HL-60 (cell line): ENCODE measurements around the gene EFHC1.

ENCODE experiments used
- DNase-seq, 2 experiments: peaks; one replicate each; pipeline ENCODE4 v3.0.0-alpha.2; 2010 to 2020; ENCODE audit warnings: low read depth in 1 of 2, low spot score in 1 of 2
- H3K27ac ChIP-seq: fragments of 250-450 bp; sonication (Bioruptor Pico); replicated peaks from 2 replicates; pipeline ENCODE4 v1.5.1; 2020; ENCODE audit warnings: mild to moderate bottlenecking, moderate library complexity
- H3K27me3 ChIP-seq: fragments of 250-450 bp; sonication (Bioruptor Pico); 2 replicates; pipeline ENCODE4 v1.5.1; 2021; ENCODE audit warnings: mild to moderate bottlenecking, moderate library complexity; ENCODE audit not compliant: insufficient read depth, poor library complexity, severe bottlenecking
- H3K4me3 ChIP-seq: replicated peaks from 2 replicates; pipeline ENCODE4 v1.5.1; 2011; ENCODE audit warnings: mild to moderate bottlenecking, control low read depth, low read length; ENCODE audit not compliant: insufficient read depth
- CTCF ChIP-seq: IDR thresholded peaks from one replicate; pipeline ENCODE4 v1.5.1; 2011; ENCODE audit warnings: low read length, control low read depth, inconsistent platforms; ENCODE audit not compliant: insufficient read depth
- GABPA ChIP-seq: IDR thresholded peaks from 2 replicates; pipeline ENCODE4 v1.6.1; 2012; ENCODE audit warnings: low read depth
- POLR2AphosphoS5 ChIP-seq: IDR thresholded peaks from 2 replicates; pipeline ENCODE4 v1.6.1; 2012; ENCODE audit warnings: low read depth
- REST ChIP-seq: IDR thresholded peaks from 2 replicates; pipeline ENCODE4 v1.6.1; 2012; ENCODE audit warnings: low read depth; ENCODE audit not compliant: insufficient replicate concordance
- SPI1 ChIP-seq: IDR thresholded peaks from 2 replicates; pipeline ENCODE4 v1.6.1; 2012; ENCODE audit warnings: low read depth, mild to moderate bottlenecking, borderline replicate concordance

Gene EFHC1

GRCh38 chr6:52546192-52546591 lies 126.0 kb downstream of the EFHC1 start:
- Histone ChIP-seq H3K4me3 (no peak overlapping the region), H3K27ac (no peak overlapping the region)
- no peak for DNase-seq

GRCh38 chr6:52546678-52547077 lies 126.5 kb downstream of the EFHC1 start:
- no peaks in the 10 kb centered on the region for H3K27me3 ChIP-seq
- H3K4me3 ChIP-seq: no peak overlapping the region
- no peak overlapping the region for H3K27ac ChIP-seq
- TF ChIP-seq CTCF (no peak), GABPA (no peak), REST (no peak), POLR2AphosphoS5 (no peak), SPI1 (no peak)
- DNase-seq: no peak

More at GRCh38 chr6:52546192-52546591, 126.0 kb downstream of the EFHC1 start:
- no peaks in the 10 kb centered on the region for H3K27me3 ChIP-seq
- no peak for TF ChIP-seq POLR2AphosphoS5
- no peak for TF ChIP-seq SPI1
- no peak for TF ChIP-seq REST
- no peak for TF ChIP-seq CTCF
- no peak for TF ChIP-seq GABPA

- TF ChIP-seq GABPA: no peak
- TF ChIP-seq SPI1: no peak
- TF ChIP-seq CTCF: no peak
- TF ChIP-seq POLR2AphosphoS5: no peak
- no peak for TF ChIP-seq REST
- DNase-seq: no peak
- Histone ChIP-seq H3K27me3 (no peaks in the 10 kb centered on the region), H3K4me3 (no peak overlapping the region), H3K27ac (no peak overlapping the region)
Measured at GRCh38 chr6:52547647-52548352, 127.7 kb downstream of the EFHC1 start.
